NCI-H146 (cell line): ENCODE results near the gene CHN2.
A peak's percentile ranks its signal among the peaks of the same experiment; 100 is the strongest.

Source experiments
- DNase-seq: peaks from one replicate; lab custom pipeline; 2025; lab: John Stamatoyannopoulos, UW

The CHN2 gene

DNA sequence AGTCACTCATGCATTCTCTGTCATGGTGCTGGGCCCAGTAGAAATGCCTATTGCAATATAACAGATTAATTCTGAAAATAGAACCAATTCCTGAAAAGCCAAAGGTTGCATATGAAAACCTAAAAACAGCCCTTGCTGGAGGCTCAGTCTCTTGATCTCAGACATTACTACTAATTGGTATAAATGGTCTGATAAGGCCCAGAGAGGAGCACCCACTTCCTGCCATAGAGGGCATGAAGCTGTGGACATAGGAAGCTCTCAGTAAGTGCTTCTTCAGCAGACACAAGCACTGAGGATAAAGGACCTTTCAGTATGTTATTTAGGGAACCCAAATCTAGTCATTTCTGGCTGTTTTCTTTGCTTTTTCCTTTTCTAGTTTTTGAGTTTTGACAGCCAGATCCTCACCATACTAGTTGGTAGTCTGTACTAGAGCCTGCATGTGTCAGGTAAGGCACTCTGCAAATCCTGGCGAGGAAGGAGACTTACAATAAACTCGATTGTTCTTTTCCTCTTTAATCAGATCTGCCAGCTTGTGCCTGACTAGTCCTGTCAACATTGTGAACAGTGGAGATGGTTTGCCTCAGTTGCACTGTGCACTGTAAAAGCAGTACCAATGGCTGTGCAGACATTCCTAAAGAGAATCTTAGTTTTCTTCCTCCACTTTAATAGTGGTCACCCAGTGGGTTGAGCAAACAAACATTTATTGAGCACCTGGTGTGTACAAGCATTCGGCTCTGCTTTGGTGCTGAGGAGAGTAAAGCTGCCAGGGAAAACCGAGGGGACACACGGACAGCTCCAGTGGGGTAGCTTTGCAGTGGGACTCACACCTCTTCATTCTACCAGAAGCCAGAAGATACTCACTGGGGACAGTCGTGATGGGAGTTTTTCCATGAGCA lies 140.9 kb downstream of the CHN2 start:
- DNase-seq = peak; percentile 19

DNA sequence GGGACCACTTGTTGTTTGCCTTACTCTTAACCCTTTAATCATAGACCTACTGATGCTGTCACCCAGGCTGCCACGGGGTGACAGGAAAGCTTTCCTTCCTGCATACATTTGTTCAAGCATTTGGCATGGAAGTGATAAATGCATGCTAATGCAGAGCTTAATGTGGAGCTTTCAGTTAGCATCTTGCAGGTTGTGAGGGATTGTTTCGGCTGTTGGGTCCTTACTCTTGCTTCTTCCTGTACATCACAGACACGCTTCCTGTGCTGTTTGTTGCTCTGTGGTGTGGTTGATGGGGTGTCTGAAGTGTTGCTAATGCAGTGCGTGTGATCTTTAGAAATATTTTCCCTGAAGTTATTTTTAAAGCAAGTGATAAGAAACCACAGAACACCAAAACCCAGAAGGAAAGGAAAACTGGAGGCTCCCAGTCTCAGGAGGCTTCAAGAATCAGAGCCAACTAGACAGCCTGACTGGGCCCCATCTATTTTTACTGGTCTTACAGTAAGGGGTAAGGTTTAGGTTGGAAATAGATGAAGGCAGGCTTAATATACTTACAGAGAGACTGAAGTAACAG lies 143.1 kb downstream of the CHN2 start:
- no peak for DNase-seq

DNA sequence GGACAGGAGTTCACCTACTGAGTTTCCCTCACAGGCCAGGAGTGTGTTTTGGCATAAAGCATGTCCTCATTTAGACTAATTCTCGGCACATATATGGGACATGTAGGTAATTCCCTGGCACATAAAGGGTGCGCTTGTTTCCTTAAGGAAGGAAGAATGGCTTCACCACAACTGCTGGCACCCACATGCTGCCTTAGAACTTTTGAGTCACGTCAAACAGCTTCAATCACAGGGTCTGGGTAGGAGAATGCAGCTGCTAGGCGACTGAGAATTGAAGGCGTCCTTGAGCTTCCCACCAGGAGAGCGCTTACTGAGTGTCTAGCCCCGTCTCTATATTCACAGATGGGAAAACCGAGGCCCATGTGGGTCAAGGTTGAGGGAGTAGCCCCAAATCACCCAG lies 146.1 kb downstream of the CHN2 start:
- no peak for DNase-seq

DNA sequence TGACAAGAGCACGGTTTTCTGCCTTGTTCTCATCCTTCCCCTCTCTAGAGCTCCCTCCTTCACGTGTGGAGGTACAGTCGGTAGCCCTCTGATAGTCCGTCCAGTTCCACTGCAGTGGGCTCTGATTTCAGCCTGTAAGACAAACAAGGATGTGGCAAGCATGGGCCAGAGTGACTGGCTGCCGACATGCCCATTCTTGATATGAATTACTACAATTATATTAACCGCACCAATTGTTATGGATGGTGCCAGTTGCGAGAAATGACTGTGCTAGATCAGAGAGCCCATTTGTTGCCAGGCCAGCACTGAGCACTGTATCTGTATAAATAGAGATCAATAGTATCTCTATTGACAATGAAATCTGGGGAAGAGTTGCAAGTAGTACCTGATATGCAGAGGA lies 146.6 kb downstream of the CHN2 start:
- DNase-seq = peak; percentile 45

DNA sequence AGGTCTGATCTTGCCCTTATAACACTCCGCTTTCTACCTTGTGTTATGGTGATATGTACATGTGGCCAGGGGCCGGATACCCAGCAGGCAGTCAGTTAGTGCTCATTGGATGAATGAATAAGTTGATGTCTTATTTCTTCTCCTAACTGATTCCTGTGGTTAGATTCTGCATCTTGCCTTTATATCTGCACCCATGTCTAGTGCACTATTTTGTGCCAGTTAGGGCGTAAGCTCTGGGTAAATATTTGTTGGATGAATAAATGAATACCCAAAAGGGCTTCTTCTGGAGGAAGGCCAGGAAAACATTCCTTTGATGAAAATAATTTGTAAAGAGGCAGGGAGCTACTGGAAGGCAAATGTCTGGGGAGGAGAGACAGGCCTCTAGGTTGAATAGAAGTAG lies 148.2 kb downstream of the CHN2 start:
- no peak for DNase-seq

DNA sequence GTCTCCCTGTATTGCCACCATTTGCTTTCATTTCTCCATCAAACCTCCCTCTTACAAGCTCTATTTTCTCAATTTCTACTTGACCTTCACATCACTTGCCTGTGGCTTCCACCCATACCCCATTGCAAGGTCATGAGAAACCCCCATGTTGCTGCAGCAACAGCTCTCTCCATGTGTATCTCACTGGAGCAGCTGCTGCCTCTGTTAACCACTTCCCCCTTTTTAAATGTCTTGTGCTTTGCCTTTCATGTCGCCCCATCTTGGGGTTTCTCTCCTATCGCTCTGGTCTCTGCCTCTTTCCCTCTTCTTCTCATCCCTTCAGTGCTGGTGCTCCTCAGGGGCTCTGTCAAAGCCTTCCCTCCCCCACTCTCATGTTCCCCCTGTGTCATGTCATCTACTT lies 148.8 kb downstream of the CHN2 start:
- no peak for DNase-seq

DNA sequence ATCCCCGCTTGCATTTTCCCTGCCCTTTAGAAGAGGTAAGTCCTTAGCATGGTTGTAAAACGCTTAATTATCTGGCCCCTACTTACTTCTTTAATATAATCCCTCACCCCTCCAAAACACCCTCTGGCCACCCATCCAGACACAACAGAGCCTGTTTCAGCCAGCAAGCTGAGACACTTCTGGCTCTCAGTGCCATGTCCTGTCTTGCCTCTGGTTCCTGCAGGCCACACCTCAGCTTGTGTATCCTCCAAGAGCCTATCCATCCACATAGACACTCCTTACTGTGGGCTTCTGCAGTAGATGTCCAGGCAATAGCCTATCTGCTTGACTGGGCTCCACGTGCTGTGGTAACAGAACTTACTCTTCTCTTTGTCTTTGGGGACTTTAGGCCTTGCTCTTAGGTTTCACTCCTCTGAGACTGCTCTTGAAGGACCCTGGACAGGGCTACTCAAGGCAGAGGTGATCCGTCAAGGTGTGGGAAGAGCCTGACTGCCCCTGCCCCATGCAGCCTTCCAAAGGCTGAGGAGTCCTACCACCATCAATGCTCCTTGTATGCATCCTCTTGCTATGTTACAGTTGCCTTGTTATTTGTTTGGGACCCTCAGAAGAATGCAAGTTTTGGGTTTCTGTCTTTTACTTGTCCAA lies 149.9 kb downstream of the CHN2 start:
- DNase-seq = no peak

DNA sequence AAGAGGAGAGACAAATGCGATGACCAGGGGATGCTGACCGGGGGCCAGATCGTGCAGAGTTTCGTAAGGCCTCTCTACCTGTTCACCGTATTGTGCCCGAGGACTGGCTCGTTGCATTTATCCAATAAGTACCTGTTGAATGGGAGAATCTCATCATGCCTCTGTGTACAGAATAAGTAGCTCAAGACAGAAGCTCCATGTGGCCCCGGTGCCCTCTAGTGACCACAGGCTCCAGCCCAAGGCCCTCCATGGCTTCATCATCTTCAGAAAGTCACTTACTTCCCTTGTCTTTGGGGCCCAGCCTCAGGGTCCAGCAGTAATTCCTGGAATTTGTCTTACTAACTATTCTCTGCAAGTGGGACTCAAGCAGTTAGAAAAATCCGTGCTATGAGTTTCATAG lies 151.0 kb downstream of the CHN2 start:
- DNase-seq = peak; percentile 68

DNA sequence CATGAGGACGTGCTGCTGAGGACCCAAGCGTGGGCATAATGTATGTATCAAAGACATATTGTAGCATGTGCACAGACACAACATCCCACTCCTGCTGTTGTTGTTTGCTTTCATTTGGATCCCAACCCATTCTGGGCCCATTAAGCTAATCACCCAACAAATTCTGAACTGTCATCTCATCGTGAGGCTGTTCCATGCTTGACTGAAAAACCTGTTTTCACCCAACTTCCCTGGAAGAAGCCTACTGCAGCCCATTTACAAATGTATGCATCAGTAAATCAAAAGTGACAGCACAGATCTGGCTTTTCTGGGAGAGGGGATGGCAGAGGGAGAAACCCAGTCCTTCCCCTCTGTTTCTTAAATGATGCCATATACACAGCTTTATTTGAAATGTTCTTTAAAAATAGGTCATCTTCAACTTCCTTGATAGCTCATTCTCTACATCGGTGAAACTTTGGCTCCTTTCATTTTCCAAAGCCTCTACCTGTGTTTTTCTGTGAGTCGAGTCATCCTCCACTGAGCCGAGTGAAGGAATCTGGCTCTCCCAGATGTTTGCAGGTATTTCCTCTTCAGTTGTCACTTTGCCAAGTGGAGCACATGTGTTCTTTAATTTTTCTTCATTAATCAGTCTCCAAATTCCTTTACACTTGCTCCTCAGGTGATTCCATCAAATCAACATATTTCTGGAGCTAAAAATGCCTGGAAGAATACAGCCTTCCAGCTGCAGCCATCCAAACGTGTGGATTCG lies 151.8 kb downstream of the CHN2 start:
- no peak for DNase-seq

DNA sequence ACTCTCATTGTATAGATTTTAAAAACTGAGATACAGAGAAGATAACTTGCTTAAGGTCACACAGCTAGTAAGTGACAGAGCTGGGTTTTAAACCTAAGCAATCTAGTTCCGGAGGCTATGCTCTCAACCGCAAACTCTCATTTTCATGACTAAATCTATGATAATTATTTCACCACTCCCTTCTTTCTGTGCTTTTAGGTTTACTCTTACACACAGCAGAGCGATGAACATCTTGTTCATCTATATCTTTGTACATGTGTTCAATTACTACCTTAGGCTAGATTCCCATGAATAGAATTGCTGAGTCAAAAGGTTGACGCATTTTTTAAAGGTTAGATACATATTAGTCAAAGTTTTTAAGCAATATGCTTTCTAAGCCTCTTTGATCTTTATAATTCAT lies 154.8 kb downstream of the CHN2 start:
- DNase-seq = no peak

DNA sequence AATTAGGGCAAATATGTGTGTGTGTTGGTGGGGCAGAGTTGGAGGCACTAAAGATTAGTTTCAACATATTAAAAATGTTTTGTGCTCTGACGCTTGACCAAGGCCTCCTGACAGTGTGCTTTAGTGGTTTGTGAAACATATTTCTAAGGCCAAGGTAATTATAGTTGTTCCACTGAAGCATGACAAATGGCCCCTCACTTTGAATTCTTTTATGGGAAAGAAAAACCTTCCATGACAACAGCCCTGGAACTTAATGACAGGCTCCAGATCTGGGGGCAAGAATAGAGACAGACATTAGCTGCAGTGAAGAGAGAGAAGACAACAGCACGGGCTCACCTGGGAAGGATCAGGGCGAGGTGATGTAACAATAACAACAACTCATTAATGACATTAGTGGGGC lies 155.8 kb downstream of the CHN2 start:
- DNase-seq = peak; percentile 72

DNA sequence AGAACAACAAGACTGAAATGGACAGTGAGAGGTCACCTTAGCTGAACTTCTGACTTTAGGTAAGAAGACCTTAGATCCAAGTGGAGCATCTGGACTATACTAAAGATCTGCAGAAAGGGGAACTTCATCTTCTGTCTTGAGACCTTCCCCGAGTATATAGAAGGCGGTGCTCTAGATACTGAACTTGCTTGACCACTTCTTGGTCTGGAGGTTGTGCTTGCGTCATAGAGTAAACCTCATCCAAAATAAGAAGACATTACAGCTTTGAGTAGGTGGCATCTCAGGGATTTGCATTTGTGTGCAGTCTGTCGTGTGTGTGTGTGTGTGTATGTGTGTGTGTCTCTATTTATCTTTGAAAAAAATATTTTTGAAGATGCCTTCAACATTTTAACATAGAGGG lies 157.5 kb downstream of the CHN2 start:
- DNase-seq = no peak

DNA sequence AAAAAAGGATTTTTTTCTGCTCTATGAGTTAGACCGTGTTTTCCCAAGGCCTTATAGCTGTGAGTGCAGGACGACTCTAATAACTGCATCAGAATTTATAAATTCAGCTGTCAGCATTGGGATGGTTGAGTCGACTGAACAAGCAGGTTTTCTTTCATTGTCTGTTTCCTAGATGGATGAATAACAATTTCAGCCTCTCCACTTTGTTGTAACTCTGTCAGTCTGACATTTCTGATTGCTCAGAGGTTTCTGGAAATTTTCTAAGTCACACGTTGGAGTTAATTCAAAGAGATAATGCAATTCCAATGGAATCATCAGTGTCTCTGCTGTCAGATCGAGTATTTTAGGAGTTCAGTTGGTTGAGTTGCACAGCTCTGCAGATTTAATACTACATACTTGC lies 159.2 kb downstream of the CHN2 start:
- DNase-seq = no peak

DNA sequence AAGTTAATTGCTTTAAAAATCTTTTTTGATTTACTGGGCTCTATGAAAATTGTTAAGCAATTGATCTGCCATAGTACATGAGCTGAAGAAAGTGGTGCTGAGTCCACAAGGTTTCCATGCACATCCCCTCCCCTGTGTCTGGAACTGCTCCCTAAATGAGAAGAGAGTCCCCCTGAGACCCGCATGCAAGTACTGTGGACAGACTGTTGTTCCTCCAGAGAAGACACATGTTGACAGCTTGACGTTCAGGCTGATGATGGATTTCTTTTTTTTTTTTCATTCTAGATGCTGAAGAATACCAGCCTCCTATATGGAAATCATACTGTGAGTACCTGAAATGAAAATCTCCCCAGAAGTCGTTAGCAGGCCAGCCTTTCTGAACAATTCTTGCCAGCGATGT lies 159.8 kb downstream of the CHN2 start:
- DNase-seq = peak; percentile 59

DNA sequence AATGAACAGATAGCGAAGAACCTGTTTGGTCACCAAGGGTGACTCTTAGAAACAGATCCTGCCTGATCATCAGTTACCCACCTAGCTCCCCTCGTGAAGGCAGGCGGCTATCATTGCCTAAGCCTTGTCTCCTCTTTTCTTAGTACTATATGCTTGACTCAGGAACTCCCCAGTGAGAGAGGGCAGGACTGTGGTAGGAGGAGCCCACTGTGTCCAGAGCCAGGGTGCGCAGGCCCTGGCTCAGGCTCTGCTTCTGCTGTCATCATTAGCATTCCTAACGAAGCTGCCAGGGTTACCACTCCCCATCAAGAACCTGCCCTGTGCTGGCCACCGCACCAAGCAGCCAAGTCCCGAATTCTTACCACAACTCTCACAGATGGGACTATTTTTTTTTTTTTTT lies 160.8 kb downstream of the CHN2 start:
- no peak for DNase-seq

DNA sequence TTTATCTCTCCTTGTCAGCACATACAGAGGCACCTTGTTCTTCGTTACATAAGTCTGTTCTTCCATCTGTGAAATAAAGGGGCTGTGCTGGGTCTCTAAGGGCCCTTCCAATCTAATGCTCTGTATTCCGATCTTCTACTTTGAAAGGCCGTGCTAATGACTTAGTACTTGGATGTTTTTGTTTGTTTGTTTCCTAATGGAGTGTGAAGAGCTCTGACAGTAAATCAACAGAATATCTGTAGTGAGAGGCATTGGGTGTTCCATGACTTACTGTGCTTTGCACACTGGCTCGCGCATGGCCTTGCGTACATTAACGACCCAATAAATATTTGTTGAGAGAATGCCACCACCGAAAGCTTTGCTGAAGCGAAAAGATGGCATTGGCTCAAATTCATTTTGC lies 162.1 kb downstream of the CHN2 start:
- DNase-seq = no peak

DNA sequence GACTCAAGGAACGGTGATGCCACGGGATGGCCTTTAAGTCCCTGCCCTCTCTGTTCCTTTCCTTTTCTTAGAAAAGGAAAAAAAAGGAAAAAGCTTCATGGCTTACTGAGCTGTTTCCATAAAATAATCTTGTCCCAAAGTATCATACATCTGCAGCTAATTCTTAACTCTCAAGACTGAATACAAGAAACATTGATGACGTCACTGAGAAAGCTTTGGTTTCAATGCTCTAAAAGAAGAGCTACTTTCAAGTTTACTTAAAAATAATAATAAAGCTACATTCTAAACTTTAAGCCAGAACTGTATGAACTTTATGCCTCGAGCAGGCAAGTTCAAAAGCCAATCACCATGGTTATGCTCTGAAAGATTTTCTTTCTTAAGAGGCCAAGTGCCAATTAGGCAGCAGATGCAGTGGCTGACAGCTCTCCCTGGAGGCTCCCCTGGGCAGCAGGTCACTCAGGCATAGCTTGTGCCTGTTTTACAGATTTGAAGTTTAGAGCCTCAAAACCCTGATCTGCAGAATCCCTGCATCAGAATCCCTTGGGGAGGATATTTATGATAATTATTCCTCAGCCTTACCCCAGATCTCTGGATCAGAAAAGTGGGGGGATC lies 165.0 kb downstream of the CHN2 start:
- no peak for DNase-seq

DNA sequence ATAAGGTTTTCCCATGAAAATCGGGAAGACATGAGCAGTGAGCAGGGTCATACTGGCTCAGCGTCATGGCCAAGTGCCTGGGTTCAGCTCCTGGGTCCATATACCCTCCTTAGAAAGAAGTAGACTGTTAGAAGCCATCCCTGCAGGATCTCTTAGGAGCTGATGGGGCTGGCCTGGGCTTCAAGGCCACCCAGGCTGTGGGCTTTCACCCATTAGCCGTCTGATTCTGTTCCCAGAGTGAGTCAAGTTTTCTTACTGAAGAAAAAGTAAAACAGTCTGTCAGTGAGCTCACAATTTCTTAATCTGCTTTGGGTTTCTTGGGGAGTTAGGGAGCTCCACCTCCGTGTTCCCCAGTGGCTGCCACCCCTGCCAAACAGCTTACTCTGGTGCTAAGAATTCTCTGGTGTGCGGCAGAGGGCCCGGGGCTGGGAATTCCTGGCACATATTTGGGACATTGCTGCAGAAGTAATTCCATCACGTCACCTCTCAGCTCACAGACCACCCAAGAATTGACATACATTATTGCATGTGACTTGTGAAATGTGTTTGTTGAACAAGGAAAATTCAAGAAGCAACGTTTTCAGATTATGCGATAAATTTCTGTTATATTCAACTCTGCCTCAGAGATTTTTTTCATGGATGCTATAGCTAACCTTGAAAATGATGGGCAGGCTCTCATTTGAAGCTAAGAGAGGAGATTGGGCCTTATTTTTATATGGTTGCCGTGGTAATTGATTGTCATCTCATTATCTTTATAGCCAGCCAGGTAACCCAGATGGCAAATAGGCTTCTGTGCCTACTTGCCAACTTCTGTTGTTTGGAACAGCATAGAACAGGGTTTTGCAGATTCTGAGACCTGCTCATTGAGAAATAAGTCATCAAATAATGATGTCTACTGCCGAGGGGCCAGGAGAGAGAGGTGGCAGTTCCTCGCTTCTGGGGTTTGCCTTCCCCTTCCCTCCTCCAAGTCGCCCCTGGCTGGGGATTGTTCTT lies 166.4 kb downstream of the CHN2 start:
- peak; percentile 36 for DNase-seq

DNA sequence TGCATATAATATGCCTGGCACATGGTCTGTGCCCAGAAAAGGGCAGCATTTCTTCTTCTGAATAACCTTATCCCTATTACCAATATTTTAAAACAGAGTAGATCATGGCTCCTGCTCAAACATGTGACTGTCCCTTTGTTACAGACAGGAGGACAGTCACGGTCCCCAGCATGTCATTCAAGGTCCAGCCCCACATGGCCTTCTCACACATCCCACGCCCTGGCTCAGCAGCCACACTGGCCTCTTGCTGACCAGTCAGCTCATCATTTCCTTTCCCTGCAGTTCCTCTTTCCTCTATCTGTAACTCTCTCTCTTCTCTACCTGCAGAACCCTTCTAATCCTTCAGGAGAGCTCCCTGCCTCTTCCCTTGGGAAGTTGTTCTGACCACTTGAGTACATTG lies 167.8 kb downstream of the CHN2 start:
- DNase-seq = no peak

DNA sequence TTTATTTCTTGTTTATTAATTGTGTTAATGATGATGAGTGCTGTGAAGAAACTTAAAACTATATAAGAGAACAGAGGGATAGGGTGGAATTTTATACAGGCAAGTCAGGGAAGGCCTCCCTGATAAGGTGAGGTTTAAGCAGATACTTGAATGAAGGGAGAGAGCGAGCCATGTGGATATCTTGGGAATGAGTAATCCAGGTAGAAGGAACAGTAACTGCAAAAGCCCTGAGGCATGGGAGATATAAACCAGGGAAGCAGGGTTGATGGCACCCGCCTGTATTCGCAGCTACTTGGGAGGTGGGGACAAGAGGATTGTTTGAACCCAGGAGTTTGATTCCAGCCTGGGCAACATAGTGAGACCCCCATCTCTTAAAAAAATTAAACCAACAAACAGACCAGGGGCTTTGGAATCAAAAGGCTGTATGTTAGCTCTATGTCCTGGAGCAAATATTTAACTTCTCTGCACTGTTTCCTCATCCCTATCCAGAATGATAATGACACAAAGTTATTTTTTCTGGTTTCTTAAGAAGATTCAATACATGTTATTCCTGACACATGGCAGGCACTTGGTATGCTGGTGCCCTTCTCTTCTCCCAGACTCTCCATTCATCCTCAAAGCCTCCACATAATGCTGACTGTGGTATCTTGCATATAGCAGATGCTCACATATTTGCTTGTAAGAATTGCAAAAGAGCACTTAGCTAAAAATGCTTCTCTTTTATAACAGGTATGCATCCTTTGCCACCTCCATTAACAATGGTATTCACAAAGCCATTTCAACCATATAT lies 169.3 kb downstream of the CHN2 start:
- no peak for DNase-seq
